Gastroesophageal sphincter (tissue), 2 donors: ENCODE results near the gene MORN5.

Source experiments
- EP300 ChIP-seq: sonication (generic); formaldehyde crosslinking; IDR thresholded peaks from one replicate; pipeline ENCODE4 v1.6.1; 2017; ENCODE audit warnings: antibody characterized with exemption, mild to moderate bottlenecking
- POLR2A ChIP-seq, 2 donors: fragments of 450-650 bp; IDR thresholded peaks; one replicate each; pipeline ENCODE4 v1.6.1; 2017; ENCODE audit warnings: antibody characterized with exemption in 2 of 2, mild to moderate bottlenecking in 2 of 2, moderate library complexity in 1 of 2

- TF ChIP-seq EP300: no peak
- TF ChIP-seq POLR2A (IDR thresholded peaks at IDR 0.05): no peak
These were observed 84.6 kb downstream of the MORN5 start for GRCh38 chr9:122244349-122244748.
